PC-9 (cell line): Measurements from ENCODE around the gene RAD1. TPM values are rescaled to one million over a fixed set of nuclear protein-coding genes. Genes with fewer than 3 reads are reported as not detected.

Experiments used
- Bru-seq: library from RNA; stranded (reverse); fragments of 400-500 nt; gene quantifications from one replicate; lab custom pipeline; 2021; lab: Mats Ljungman, UMichigan
- BruChase-seq, 2 experiments: library from RNA; stranded (reverse); fragments of 400-500 nt; gene quantifications; one replicate each; lab custom pipeline; 2021; lab: Mats Ljungman, UMichigan
- BruUV-seq: library from RNA; stranded (reverse); fragments of 400-500 nt; replicated peaks from 2 replicates; lab custom pipeline; 2021; lab: Mats Ljungman, UMichigan
- CTCF ChIA-PET: fragments of 300-600 bp; sonication (Branson Sonifier 250); formaldehyde crosslinking; loops from one replicate; lab custom pipeline; 2022; ENCODE audit warnings: antibody characterized with exemption; lab: Charles Lee
- POLR2A ChIA-PET: fragments of 300-600 bp; sonication (Branson Sonifier 250); formaldehyde crosslinking; loops from one replicate; lab custom pipeline; 2022; ENCODE audit warnings: antibody characterized with exemption; ENCODE audit not compliant: unreplicated experiment; lab: Charles Lee
- DNase-seq, 2 experiments: peaks; one replicate each; pipeline versions ENCODE4 v3.0.0 to v3.0.0-alpha.2; 2015 to 2022; ENCODE audit warnings: mixed read lengths in 1 of 2
- H2AFZ ChIP-seq: fragments of 200-600 bp; sonication (generic); 2 replicates; pipeline ENCODE4 v1.8.1; 2017; ENCODE audit warnings: antibody characterized with exemption
- H3F3A ChIP-seq: fragments of 200-600 bp; sonication (generic); 2 replicates; pipeline ENCODE4 v1.8.1; 2017; ENCODE audit warnings: antibody characterized with exemption, mild to moderate bottlenecking, low read depth; ENCODE audit not compliant: insufficient read depth
- H3K27ac ChIP-seq: fragments of 200-600 bp; sonication (generic); 2 replicates; pipeline ENCODE4 v1.6.1; 2016; ENCODE audit warnings: mixed run types
- H3K27me3 ChIP-seq: fragments of 200-600 bp; sonication (generic); 2 replicates; pipeline ENCODE4 v1.6.1; 2016; ENCODE audit warnings: low read depth, mixed run types; ENCODE audit not compliant: insufficient read depth
- H3K36me3 ChIP-seq: fragments of 200-600 bp; sonication (generic); 2 replicates; pipeline ENCODE4 v1.6.1; 2016; ENCODE audit warnings: low read depth, mixed run types
- H3K4me1 ChIP-seq: fragments of 200-600 bp; sonication (generic); replicated peaks from 2 replicates; pipeline ENCODE4 v1.6.1; 2016; ENCODE audit warnings: mixed run types; ENCODE audit not compliant: insufficient read depth
- H3K4me2 ChIP-seq: fragments of 200-600 bp; sonication (generic); 2 replicates; pipeline ENCODE4 v1.6.1; 2017; ENCODE audit warnings: mixed run types
- H3K4me3 ChIP-seq: fragments of 200-600 bp; sonication (generic); 2 replicates; pipeline ENCODE4 v1.6.1; 2016; ENCODE audit warnings: mixed run types
- H3K79me2 ChIP-seq: fragments of 200-600 bp; sonication (generic); 2 replicates; pipeline ENCODE4 v1.6.1; 2017; ENCODE audit warnings: low read depth, mixed run types
- H3K9me2 ChIP-seq: fragments of 200-600 bp; sonication (generic); 2 replicates; pipeline ENCODE4 v1.8.1; 2017; ENCODE audit warnings: mild to moderate bottlenecking; ENCODE audit not compliant: insufficient read depth
- H3K9me3 ChIP-seq: fragments of 200-600 bp; sonication (generic); 2 replicates; pipeline ENCODE4 v1.8.1; 2016; ENCODE audit warnings: low read depth; ENCODE audit not compliant: insufficient read depth
- H4K20me1 ChIP-seq: fragments of 200-600 bp; sonication (generic); 2 replicates; pipeline ENCODE4 v1.8.1; 2017; ENCODE audit not compliant: insufficient read depth
- EZH2 ChIP-seq: fragments of 200-600 bp; sonication (generic); IDR thresholded peaks from 2 replicates; pipeline ENCODE4 v1.8.0; 2017; ENCODE audit warnings: antibody characterized with exemption, low read depth
- intact Hi-C: fragments of 100-400 bp; cut with micrococcal nuclease; formaldehyde crosslinking; loops from one replicate; pipeline ENCODE4 v1.10.0; 2022; ENCODE audit not compliant: unreplicated experiment
- long read RNA-seq: library from polyadenylated mRNA; stranded (forward); transcript quantifications from one replicate; pipeline ENCODE4 v2.0.0, GENCODE V29; 2022
- total RNA-seq: library from RNA; stranded (reverse); gene quantifications from 2 replicates; pipeline ENCODE4 v1.2.3, GENCODE V29; 2021
- TF ChIP-seq, protein P1 (sequence below): fragments of 200-600 bp; sonication (generic); conservative IDR thresholded peaks from 2 replicates; pipeline ENCODE4 v1.6.1; 2017; ENCODE audit warnings: mixed run types, antibody characterized with exemption, mild to moderate bottlenecking, moderate library complexity

RAD1 gene, protein sequence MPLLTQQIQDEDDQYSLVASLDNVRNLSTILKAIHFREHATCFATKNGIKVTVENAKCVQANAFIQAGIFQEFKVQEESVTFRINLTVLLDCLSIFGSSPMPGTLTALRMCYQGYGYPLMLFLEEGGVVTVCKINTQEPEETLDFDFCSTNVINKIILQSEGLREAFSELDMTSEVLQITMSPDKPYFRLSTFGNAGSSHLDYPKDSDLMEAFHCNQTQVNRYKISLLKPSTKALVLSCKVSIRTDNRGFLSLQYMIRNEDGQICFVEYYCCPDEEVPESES
- total RNA-seq (43.8 and 63.0 TPM in 2 replicates), Bru-seq, nascent RNA (percentile 96 among the genes with signal in this experiment), BruChase-seq, experiment 1, labeled RNA remaining after a 2-hour chase (percentile 95 among the genes with signal in this experiment), BruChase-seq, experiment 2, labeled RNA remaining after a 6-hour chase (percentile 96 among the genes with signal in this experiment)
- long read RNA-seq, full-length matches to known transcripts: 93 of 139 reads
- long read RNA-seq, partial matches to known transcripts: 13 of 139 reads
- long read RNA-seq, other reads (novel, unspliced or antisense): 33 of 139 reads

- Histone ChIP-seq H3K4me3 (peak within 1 kb of the TSS; percentile 81), H3K27me3 (no peaks in the 10 kb centered on the region), H3K9me2 (no peaks in the 10 kb centered on the region), H2AFZ (peak within 1 kb of the TSS; percentile 88), H3K36me3 (peaks cover 36% of the 10 kb centered on the region), H3K4me1 (peaks cover 42% of the 10 kb centered on the region), H3K4me2 (peak within 1 kb of the TSS; percentile 96), H3K9me3 (no peaks in the 10 kb centered on the region), H3F3A (peaks cover 34% of the 10 kb centered on the region), H3K27ac (peak within 1 kb of the TSS; percentile 73), H4K20me1 (peaks cover 15% of the 10 kb centered on the region; the same call in 1 of the 2 replicates), H3K79me2 (peaks cover 79% of the 10 kb centered on the region)
- CTCF ChIA-PET: interaction anchor here (0.9 to 1.9 kb wide), 9 partner anchors 8 to 1011 kb away, joined by 3 to 13 read pairs (median 5); partner anchors contain the start of gene DNAJC21
- POLR2A ChIA-PET: interaction anchor here (0.5 to 1.4 kb wide), 14 partner anchors 8 to 1484 kb away, joined by 3 to 87 read pairs (median 5); partner anchors contain the start of genes DNAJC21 and TARS1
- intact Hi-C loops: loop anchor here (1.0 to 10.0 kb wide), 6 partner anchors 9 to 1475 kb away; partner anchors contain the start of genes DNAJC21 and TARS1
- TF ChIP-seq, protein P1, sequence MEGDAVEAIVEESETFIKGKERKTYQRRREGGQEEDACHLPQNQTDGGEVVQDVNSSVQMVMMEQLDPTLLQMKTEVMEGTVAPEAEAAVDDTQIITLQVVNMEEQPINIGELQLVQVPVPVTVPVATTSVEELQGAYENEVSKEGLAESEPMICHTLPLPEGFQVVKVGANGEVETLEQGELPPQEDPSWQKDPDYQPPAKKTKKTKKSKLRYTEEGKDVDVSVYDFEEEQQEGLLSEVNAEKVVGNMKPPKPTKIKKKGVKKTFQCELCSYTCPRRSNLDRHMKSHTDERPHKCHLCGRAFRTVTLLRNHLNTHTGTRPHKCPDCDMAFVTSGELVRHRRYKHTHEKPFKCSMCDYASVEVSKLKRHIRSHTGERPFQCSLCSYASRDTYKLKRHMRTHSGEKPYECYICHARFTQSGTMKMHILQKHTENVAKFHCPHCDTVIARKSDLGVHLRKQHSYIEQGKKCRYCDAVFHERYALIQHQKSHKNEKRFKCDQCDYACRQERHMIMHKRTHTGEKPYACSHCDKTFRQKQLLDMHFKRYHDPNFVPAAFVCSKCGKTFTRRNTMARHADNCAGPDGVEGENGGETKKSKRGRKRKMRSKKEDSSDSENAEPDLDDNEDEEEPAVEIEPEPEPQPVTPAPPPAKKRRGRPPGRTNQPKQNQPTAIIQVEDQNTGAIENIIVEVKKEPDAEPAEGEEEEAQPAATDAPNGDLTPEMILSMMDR: 0 out of 2 replicates have a peak, but pooled peaks have one; percentile 39
- TF ChIP-seq EZH2: no peak
- no TSS peak for BruUV-seq
- DNase-seq: peak; percentile 95 to 100
Observed at GRCh38 chr5:34915139-34915855, at the start of gene RAD1, which contains the start of gene BRIX1. TSS of gene RAD1 (minus strand) at chr5:34915504. CDS start at chr5:34914892, 612 bp downstream. TSS of gene BRIX1 (plus strand) at chr5:34915711. CDS start at chr5:34915739, 28 bp downstream.

GRCh38 chr5:34959323-34959722 lies 44.0 kb upstream of the RAD1 start:
- Histone ChIP-seq H4K20me1 (peaks cover 12% of the 10 kb centered on the region; the same call in 1 of the 2 replicates), H3K36me3 (peaks cover 3% of the 10 kb centered on the region; the same call in 1 of the 2 replicates), H3K9me2 (no peaks in the 10 kb centered on the region; the same call in 1 of the 2 replicates), H3K4me2 (no peak overlapping the region), H3K4me3 (no peak overlapping the region), H3K79me2 (no peaks in the 10 kb centered on the region), H3K27ac (no peak overlapping the region), H3K27me3 (no peaks in the 10 kb centered on the region), H3F3A (peaks cover 11% of the 10 kb centered on the region), H3K4me1 (peaks cover 15% of the 10 kb centered on the region), H2AFZ (no peak overlapping the region), H3K9me3 (no peaks in the 10 kb centered on the region)
- ChIA-PET CTCF (interaction anchor here (0.9 kb wide), 1 partner anchor 50 kb away, joined by 4 read pairs; no protein-coding TSS in a partner anchor), POLR2A (no interaction called here)
- intact Hi-C loops: no loop called here
- no TSS peak for BruUV-seq
- TF ChIP-seq EZH2: no peak
- TF ChIP-seq, protein P1: no peak
- DNase-seq: peak; percentile 55 to 86
